HG03064 (cell line): ENCODE data around the gene MOV10.
"Not testable (repeated sequence)": the region's sequence is repeated elsewhere in the genome, so short reads cannot be mapped to it uniquely, and the experiment has no call there.

Source experiments
- ATAC-seq: cut with Tn5 transposase; IDR thresholded peaks from one replicate; pipeline ENCODE4 v1.9.1; 2021; ENCODE audit warnings: low read depth; ENCODE audit not compliant: unreplicated experiment

MOV10 gene, protein sequence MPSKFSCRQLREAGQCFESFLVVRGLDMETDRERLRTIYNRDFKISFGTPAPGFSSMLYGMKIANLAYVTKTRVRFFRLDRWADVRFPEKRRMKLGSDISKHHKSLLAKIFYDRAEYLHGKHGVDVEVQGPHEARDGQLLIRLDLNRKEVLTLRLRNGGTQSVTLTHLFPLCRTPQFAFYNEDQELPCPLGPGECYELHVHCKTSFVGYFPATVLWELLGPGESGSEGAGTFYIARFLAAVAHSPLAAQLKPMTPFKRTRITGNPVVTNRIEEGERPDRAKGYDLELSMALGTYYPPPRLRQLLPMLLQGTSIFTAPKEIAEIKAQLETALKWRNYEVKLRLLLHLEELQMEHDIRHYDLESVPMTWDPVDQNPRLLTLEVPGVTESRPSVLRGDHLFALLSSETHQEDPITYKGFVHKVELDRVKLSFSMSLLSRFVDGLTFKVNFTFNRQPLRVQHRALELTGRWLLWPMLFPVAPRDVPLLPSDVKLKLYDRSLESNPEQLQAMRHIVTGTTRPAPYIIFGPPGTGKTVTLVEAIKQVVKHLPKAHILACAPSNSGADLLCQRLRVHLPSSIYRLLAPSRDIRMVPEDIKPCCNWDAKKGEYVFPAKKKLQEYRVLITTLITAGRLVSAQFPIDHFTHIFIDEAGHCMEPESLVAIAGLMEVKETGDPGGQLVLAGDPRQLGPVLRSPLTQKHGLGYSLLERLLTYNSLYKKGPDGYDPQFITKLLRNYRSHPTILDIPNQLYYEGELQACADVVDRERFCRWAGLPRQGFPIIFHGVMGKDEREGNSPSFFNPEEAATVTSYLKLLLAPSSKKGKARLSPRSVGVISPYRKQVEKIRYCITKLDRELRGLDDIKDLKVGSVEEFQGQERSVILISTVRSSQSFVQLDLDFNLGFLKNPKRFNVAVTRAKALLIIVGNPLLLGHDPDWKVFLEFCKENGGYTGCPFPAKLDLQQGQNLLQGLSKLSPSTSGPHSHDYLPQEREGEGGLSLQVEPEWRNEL

DNA sequence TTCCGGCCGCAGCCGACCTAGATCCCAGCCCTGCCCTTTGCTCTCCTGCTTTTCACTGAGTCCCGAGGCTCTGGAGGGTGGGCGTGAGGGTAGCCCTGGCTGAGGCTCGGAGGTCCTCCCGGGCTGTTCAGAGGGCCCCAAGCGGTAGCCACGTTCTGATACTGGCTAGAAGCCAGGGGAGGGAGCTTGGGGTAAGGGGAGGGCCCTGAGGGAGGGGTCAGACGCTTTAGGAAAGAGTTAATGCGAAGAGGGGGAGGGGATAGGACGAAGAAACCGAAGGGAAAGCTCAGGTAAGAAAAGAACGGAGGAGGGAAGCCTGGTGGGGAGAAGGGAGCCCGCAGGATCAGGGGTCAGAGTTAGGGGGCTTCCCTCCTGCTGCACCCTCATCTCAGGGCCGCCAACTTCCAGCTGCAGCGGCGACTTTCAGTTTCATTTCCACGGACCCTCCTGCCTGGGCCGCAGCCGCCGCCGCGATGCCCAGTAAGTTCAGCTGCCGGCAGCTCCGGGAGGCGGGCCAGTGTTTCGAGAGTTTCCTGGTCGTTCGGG, at the start of gene MOV10:
MOV10 (plus strand) TSS at position 220 of the 546 bp plus-strand sequence; CDS start at position 474, 254 bp downstream.
- ATAC-seq = peak; percentile 49

DNA sequence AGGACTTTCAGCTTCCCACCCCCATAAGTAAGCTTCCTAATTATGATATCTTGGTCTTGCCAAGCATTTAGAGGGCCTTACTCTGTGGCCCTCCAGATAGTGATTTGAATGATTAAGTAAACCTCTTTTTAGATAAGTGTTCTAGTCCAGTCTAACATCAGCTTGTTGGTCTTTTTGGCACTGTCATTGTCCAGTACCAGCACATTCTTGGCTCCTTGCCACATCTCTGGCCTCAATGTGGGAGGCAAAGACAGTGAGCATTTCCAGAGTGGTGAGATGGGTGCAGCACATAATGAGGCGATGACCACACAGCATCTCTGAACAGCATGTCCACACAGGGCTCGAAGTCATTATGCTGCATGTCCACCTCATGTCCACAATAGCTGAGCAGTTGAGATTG, 48.8 kb upstream of the MOV10 start:
- ATAC-seq = no peak

DNA sequence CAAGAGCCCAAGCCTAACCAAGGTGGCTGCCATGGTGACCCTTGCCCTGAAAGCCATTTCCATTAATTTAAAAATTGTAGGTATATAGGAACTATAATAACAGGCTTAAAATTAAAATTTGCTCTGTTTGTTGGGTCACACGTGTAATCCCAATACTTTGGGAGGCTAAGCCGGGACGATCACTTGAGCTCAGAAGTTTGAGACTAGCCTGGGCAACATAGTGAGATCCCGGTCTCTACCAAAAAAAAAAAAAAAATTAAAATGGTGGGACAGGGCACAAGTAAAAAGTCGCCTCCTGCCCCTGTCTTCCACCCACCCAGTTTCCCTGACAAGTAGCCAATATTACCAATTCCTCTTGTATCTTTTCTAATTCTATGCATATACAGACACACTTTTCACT, 48.3 kb upstream of the MOV10 start:
- ATAC-seq = no peak

DNA sequence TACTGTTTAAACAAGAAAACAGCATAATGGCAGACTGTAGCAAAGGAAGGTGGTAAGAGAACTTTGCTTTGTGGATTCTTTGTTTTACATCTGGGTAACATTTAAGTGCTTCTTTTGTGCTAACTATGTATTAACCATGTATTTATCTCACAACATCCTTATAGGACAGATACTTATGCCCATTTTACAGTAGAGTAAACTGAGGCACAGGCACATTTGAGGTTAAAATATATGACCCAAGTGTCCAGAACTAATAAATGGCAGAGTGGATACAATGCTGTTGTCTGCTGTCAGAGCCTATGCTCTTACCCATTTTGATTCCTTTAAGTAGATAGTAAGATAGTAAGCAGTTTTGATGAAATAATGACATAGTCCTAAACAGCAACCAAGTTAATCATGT, 47.6 kb upstream of the MOV10 start:
- no peak for ATAC-seq

- ATAC-seq = no peak
Measured at GRCh38 chr1:112628516-112628915, 45.9 kb upstream of the MOV10 start.

- no peak for ATAC-seq
Measured at GRCh38 chr1:112629256-112629655, 45.2 kb upstream of the MOV10 start.

GRCh38 chr1:112633628-112634027, 40.8 kb upstream of the MOV10 start:
- ATAC-seq = no peak

GRCh38 chr1:112634367-112634766, 40.1 kb upstream of the MOV10 start:
- no peak for ATAC-seq

DNA sequence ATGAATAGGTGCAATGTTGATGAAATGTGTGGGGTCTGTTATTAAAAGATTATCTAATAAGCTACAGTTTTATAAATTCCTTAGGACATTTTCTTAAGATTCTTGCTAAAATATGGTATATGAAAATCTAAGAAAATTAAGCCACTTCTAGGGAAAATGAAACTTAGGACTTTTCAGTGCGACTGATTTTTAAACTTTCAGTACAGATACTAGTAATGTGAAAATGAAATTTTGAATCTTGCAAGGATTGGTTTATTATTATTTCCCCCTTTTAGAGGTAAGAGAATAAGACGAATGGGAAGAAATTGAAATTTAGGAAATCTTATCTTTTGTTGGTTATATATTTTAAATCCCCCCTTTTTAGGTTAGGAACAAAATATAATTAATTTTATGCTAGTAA, 38.4 kb upstream of the MOV10 start:
- no peak for ATAC-seq

DNA sequence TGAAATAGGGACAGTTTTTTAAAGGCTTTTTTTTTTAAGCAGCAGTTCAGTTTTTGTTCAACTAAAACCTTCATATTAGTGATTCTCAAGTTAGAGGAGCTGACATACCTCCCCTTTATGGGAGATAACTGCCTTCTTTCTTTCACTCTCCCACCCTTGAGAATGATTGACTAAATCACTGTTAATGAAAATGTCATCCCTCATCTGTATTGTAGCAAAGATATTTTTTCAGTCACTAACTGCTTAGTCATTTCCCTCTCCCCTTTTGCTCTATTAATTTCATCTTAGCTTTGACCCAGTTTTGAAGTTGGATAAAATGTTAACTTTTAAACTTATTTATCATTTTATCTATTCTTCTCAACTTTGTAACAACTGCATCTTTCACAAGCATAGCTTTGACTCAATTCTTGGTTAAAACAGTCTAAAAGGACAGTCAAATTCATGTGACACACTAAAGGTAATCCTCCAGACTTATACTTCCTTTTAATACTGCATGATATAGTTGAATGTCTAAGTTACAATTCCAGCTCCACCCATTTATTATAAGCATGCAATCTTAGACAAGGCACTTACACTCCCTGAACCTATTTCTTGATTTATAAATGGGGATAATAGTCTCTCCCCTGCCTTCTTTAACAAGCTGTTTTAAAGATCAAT, 37.7 kb upstream of the MOV10 start:
- no peak for ATAC-seq

- ATAC-seq = no peak
Measured at GRCh38 chr1:112637254-112638109, 37.0 kb upstream of the MOV10 start.

GRCh38 chr1:112638110-112638428, 36.4 kb upstream of the MOV10 start:
- no peak for ATAC-seq

DNA sequence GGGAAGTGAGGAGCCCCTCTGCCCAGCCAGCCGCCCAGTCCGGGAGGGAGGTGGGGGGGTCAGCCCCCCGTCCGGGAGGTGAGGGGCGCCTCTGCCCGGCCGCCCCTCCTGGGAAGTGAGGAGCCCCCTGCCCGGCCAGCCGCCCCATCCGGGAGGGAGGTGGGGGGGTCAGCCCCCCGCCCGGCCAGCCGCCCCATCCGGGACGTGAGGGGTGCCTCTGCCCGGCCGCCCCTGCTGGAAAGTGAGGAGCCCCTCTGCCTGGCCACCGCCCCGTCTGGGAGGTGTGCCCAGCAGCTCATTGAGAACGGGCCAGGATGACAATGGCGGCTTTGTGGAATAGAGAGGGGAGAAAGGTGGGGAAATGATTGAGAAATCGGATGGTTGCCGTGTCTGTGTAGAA, 34.0 kb upstream of the MOV10 start:
- not testable (repeated sequence) for ATAC-seq

DNA sequence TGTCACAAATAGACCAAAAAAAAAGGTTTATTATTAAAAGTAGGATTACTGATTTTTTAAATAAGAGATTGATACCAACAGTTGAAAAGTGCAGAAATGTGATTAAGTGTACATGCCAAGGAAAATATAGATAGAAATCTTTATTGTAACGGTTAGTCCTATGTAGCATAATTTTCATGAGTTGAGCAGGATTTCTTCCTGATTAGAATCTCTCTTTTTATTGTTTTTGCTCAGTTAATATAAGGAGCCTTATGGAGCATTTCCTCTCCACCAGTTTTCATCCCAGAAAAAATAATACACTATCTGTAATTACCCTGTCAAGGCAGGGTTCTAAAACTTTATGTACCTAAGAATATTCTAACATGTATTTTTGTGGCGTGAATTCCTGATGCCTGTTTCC, 31.4 kb upstream of the MOV10 start:
- no peak for ATAC-seq

GRCh38 chr1:112646225-112646624, 28.2 kb upstream of the MOV10 start:
- ATAC-seq = no peak

DNA sequence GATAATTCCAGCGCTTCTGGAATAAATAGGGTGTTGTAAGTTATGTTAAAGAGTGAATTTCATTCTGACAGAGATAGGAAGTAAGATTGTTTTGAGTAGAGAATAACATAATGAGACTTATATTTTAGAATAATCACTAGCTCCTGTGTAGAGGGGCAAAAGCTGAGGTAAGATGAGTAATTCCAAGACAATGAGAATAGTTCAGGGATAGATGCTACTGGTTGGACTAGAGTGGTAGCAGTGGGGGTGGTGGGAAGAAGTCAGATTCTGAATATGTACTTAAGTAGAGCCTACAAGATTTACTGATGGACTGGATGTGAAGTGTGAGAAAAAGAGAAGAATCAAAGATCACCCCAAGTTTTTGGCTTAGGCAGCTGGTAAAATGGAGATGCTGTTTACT, 23.3 kb upstream of the MOV10 start:
- no peak for ATAC-seq

- ATAC-seq = no peak
Measured at GRCh38 chr1:112665857-112666256, 8.6 kb upstream of the MOV10 start.

- ATAC-seq = no peak
Measured at GRCh38 chr1:112666946-112667345, 7.5 kb upstream of the MOV10 start.

DNA sequence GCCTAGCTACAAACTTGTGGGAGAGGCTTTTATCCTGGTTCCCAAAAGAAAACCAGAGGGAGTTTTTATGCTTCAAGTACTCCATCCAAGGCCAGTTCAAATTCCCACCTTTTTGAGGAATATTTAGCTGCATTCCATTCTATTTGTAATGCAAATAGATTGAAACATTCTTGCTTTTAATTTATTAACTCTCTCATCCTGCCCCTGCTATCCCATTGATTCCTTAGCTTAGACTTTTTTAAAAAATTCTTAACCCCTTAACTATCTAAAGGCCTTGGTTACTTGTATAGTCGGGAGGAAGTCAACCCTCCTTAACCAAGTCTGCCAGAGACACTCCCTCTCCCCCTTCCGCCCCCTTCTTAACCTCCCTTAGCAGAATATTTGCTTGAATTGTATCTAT, 2.5 kb upstream of the MOV10 start:
- no peak for ATAC-seq

DNA sequence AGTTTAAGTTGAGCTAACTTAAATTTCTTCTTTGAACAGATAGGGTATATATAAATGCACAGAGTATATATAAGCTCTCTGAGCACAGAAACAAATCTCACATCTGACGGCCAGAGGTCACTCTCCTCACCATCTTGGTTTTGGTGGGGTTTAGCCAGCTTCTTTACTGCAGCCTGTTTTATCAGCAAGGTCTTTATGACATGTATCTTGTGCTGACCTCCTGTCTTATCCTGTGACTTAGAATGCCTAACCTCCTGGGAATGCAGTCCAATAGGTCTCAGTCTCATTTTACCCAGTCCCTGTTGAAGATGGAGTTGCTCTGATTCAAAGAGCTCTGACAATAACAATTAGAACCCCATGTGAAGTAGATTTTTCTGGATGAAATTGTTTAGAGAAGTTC, 1.6 kb upstream of the MOV10 start:
- ATAC-seq = no peak
